ENCODE results near the gene TWNK.

Gene TWNK

GRCh38 chr10:101011517-101012423 lies 24.4 kb downstream of the TWNK start:
- no peak for DNase-seq (ENCODE audit: low read depth in 2 of 2)

GRCh38 chr10:101012525-101013364 lies 25.4 kb downstream of the TWNK start:
- DNase-seq (ENCODE audit: low read depth in 2 of 2), result peak; percentile 76 to 79

GRCh38 chr10:101013365-101013825 lies 26.1 kb downstream of the TWNK start:
- no peak for DNase-seq (ENCODE audit: low read depth in 2 of 2)

DNA sequence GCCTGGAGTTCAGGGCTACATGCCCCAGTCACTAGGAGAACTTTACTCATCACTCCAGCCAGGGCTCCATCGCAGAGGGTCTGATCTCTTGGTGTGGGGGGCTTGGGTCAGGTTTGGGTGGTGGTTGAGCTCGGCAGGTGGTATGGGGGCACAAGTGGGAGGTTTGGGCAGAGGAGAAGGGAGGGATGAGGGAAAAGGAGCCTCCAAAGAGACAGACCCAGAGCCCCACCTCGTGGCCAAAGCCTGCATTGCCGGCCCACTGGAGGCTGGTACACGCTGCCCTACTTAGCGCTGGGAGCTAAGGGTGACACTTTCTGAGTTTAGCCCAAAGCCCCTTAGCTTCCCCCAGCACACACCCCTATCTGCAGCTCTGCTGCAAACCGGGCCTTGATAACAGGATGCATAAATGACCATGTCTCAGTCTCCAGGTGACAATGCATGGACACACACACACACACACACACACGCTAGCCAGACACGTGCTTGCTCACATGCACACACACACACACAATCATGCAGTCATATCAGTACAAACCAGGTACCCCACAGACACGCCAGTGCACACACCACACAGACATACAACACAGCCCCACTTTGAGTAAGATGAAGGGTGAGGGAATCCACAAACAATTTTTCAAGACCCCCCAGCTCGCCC lies 27.0 kb downstream of the TWNK start:
- DNase-seq (ENCODE audit: low read depth in 2 of 2), result peak; percentile 71 to 85

- DNase-seq (ENCODE audit: low read depth in 2 of 2), result no peak
Observed at GRCh38 chr10:101014966-101015581, 27.7 kb downstream of the TWNK start.

GRCh38 chr10:101015582-101015973 lies 28.2 kb downstream of the TWNK start:
- DNase-seq (ENCODE audit: low read depth in 2 of 2), result no peak

- no peak for DNase-seq (ENCODE audit: low read depth in 2 of 2)
Observed at GRCh38 chr10:101016814-101017213, 29.5 kb downstream of the TWNK start.

DNA sequence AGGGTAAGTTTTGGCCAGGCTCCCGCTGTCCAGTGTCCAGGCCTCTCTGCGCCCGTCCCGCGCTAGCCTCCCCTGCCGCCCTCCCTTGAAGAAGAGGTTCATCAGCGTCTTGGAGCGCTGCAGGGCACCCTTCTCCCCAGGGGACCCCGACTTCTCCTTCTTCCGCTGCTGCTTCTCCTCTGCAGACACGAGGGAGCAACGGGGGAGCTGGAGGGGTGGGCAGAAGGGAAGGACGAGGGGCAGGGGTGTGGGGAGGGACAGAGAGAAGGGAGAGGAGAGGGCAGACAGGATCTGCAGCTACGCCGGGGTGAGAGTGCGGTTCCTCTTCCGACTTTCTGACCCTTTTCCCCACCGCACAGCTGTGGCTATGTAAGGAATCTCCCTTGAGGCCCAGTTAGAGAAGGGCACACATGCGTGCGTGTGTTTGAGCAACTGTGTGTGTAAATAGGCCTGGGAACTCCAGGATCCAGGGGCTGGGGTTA lies 30.8 kb downstream of the TWNK start:
- no peak for DNase-seq (ENCODE audit: low read depth in 2 of 2)

DNA sequence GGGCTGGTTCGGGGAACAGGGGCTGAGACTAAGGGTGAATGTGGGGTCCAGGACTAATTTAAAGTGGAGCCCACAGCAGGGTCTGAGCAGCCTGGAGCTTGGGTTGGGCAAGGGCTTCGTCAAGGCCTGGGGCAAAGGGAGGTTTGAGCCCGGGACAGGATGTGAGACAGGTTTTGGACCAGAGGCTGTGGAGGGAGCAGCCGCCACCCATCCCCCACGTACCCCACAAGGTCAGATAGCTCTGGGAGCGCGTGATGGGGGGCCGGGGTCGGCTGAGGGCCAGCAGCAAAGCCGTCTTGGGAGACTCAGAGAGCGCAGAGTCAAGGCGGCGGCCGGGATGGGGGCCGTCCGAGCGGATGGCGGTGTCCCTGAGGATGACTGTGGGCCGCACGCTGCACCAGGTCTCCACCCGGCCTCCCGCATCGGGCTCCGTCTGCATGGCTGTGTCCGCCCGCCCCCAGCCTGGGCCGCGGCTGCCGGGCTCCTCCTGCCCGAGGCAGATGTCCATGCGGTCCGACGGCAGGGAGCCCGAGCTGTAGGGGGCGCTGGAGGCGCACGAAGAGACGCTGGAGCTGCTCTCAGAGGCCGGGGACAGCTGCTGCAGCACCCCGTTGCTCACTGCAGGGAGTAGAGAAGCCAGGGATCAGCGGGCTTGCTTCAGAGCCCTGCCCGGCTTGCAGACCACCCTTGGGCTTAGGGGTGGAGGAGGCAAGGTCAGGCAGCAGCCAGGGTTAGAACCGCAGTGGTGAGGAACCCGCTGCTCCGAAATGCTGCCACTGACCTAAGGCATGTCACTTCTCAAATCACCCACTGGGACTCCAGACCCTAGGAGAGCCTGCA lies 31.5 kb downstream of the TWNK start:
- peak; percentile 79 to 81 for DNase-seq (ENCODE audit: low read depth in 2 of 2)

GRCh38 chr10:101019440-101019703 lies 32.0 kb downstream of the TWNK start:
- no peak for DNase-seq (ENCODE audit: low read depth in 2 of 2)

- no peak for DNase-seq (ENCODE audit: low read depth in 2 of 2)
Observed at GRCh38 chr10:101020427-101021075, 33.2 kb downstream of the TWNK start.

GRCh38 chr10:101021239-101021638 lies 33.9 kb downstream of the TWNK start:
- no peak for DNase-seq (ENCODE audit: low read depth in 2 of 2)

DNA sequence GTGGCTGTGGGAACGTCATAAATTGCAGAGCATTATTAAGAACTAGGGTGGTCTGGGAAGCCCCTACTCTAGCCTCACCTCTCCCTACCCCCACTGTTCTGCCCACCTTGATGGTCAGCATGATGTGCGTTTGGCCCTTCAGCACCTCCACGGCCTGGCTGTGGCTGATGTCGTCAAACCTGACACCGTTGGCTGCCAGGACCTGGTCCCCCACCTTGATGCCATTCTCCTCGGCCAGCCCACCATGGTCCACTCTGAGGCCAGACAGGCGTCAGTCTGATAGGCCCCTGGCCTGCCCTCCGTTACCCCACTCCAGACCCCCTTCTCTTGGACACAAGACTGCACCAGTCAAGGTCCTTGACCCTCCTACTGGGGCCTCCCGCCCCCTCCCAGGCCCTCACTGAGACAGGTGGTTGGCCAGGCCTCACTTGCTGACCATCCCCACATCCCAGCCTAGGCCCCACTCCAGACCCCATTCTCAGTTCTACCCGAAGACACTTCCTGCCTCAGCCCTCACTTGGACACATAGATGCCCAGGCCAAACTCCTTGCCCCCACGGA lies 34.4 kb downstream of the TWNK start:
- DNase-seq (ENCODE audit: low read depth in 2 of 2), result no peak

GRCh38 chr10:101022967-101023705 lies 35.8 kb downstream of the TWNK start:
- no peak for DNase-seq (ENCODE audit: low read depth in 2 of 2)

DNA sequence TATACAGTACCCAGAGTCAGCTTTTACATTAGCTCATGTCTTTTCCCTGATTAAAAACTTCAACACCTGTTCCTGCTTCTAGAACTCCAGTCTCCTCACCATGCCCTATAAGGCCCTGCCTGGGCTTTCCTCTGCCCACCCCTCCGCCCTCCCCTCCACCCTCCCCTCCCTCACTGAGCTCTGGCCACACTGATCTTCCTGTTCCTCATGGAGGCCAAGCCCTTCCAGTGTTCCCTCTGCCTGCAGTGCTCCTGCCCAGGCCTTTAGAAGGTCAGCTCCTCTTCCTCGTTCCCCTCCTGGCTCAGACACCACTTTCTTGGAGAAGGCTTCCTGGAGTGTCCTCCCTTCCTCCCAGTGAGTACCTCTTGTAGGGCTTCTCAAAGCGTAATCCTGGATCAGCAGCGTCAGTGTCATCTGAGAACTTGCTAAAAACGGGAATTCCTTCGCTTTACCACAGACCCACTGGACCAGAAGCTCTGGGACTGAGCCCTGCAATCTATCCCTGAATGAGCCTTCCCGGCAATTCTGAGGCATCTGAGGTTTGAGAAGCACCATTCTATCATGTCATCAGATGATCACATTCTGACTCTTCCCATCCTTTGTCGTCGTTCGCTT lies 39.9 kb downstream of the TWNK start:
- no peak for DNase-seq (ENCODE audit: low read depth in 2 of 2)

DNA sequence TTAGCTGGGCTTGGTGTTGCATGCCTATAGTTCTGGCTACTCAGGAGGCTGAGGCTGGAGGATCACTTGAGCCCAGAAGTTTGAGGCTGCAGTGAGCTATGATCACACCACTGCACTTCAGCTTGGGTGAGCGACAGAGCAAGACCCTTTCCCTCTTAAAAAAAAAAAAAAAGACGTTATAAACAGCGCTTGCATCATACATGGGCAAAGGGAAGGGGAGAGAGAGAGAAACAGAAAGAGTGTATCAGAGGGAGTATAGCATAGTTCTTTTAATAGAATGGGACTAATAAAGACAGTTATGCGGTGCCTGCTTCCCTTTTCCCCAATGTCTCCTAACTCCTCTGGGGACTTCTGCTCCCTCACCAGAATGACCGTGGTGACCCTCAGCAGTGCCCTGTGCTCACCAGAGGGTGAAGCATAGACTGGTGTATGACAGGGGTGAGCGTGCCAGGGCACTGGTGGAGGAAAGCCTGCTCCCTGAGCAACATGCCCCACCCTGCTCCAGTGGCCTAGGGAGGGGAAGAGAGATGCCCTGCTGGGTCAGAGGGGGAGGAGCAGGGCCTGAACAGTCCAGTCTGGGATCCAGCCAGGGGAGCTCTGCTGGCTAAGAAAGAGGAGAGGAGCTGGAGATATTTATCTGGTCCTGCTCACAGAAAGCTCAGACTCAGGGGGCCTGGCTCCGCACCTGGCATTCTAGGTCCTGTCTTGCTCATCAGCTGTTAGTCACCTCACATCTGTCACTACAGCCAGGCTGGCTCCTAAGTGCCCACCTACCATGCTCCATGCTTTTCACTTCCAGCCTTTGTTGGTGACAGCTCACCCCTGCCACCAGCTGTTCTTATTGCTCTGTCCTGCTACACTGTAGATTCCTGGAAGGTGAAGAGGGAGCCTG lies 41.3 kb downstream of the TWNK start:
- DNase-seq (ENCODE audit: low read depth in 2 of 2), result no peak

GRCh38 chr10:101029520-101030295 lies 42.4 kb downstream of the TWNK start:
- no peak for DNase-seq (ENCODE audit: low read depth in 2 of 2)

All from stimulated activated CD4-positive, alpha-beta T cell treated with anti-CD3 and anti-CD28 coated beads, Interleukin-4, amount 100 ng/mL, for 48 hours (primary cell).